Neuronal stem cell (in vitro differentiated cells): Measurements from ENCODE around the gene LOXL1.
A peak's percentile ranks its signal among the peaks of the same experiment; 100 is the strongest.

Source experiments
- DNase-seq: peaks from one replicate; pipeline ENCODE4 v3.0.0-alpha.2; 2013; ENCODE audit warnings: low spot score
- H2AFZ ChIP-seq: one replicate; pipeline ENCODE4 v1.6.1; 2013; ENCODE audit warnings: mild to moderate bottlenecking, low read length, inconsistent platforms
- H2AK5ac ChIP-seq: 2 replicates; pipeline ENCODE4 v1.6.1; 2013; ENCODE audit warnings: low read depth, mild to moderate bottlenecking, inconsistent platforms, low read length, moderate library complexity, mixed read lengths
- H2BK120ac ChIP-seq: 2 replicates; pipeline ENCODE4 v1.6.1; 2013; ENCODE audit warnings: low read depth, mild to moderate bottlenecking, inconsistent platforms, low read length, moderate library complexity, mixed read lengths
- H2BK12ac ChIP-seq: one replicate; pipeline ENCODE4 v1.6.1; 2013; ENCODE audit warnings: low read length, inconsistent platforms
- H2BK15ac ChIP-seq: 2 replicates; pipeline ENCODE4 v1.6.1; 2013; ENCODE audit warnings: mild to moderate bottlenecking, low read length, inconsistent platforms, mixed read lengths
- H2BK5ac ChIP-seq: one replicate; pipeline ENCODE4 v1.6.1; 2013; ENCODE audit warnings: inconsistent platforms, mild to moderate bottlenecking, low read length, moderate library complexity
- H3K14ac ChIP-seq: one replicate; pipeline ENCODE4 v1.6.1; 2013; ENCODE audit warnings: low read length, inconsistent platforms
- H3K18ac ChIP-seq: 2 replicates; pipeline ENCODE4 v1.6.1; 2013; ENCODE audit warnings: low read length, inconsistent platforms
- H3K23ac ChIP-seq: 2 replicates; pipeline ENCODE4 v1.6.1; 2013; ENCODE audit warnings: low read depth, mild to moderate bottlenecking, mixed read lengths, low read length, inconsistent platforms; ENCODE audit not compliant: poor library complexity
- H3K27ac ChIP-seq: replicated peaks from 3 replicates; pipeline ENCODE4 v1.5.1; 2013; ENCODE audit warnings: low read length, inconsistent platforms
- H3K27me3 ChIP-seq, 3 experiments: 2 replicates each; pipeline ENCODE4 v1.6.1; 2013; ENCODE audit warnings: low read length in 3 of 3, mild to moderate bottlenecking in 2 of 3, inconsistent platforms in 1 of 3, low read depth in 1 of 3, mixed read lengths in 1 of 3, moderate library complexity in 1 of 3; ENCODE audit not compliant: control insufficient read depth in 3 of 3, insufficient read depth in 3 of 3
- H3K36me3 ChIP-seq, 2 donors: replicated peaks in 1 of 2; 2 replicates each; pipeline ENCODE4 v1.6.1; 2013; ENCODE audit warnings: low read length in 2 of 2; ENCODE audit not compliant: control insufficient read depth in 2 of 2, insufficient read depth in 2 of 2
- H3K4ac ChIP-seq: 2 replicates; pipeline ENCODE4 v1.6.1; 2013; ENCODE audit warnings: inconsistent platforms, mild to moderate bottlenecking, low read length, moderate library complexity
- H3K4me1 ChIP-seq, 2 donors: 1 replicate in 1 of 2; 2 replicates in 1 of 2; pipeline ENCODE4 v1.6.1; 2013; ENCODE audit warnings: low read length in 2 of 2, low read depth in 1 of 2; ENCODE audit not compliant: control insufficient read depth in 2 of 2, insufficient read depth in 1 of 2
- H3K4me2 ChIP-seq: one replicate; pipeline ENCODE4 v1.6.1; 2013; ENCODE audit warnings: mild to moderate bottlenecking, low read length, inconsistent platforms; ENCODE audit not compliant: insufficient read depth, poor library complexity, severe bottlenecking
- H3K4me3 ChIP-seq, 2 donors: 2 replicates each; pipeline ENCODE4 v1.5.1; 2013; ENCODE audit warnings: low read length in 2 of 2, mild to moderate bottlenecking in 2 of 2, inconsistent platforms in 1 of 2, moderate library complexity in 1 of 2
- H3K79me1 ChIP-seq: one replicate; pipeline ENCODE4 v1.6.1; 2013; ENCODE audit warnings: low read depth, mild to moderate bottlenecking, inconsistent platforms, low read length, moderate library complexity
- H3K9ac ChIP-seq: one replicate; pipeline ENCODE4 v1.6.1; 2013; ENCODE audit warnings: mild to moderate bottlenecking, low read depth, low read length, inconsistent platforms; ENCODE audit not compliant: poor library complexity
- H3K9me3 ChIP-seq, 2 donors: replicated peaks in 1 of 2; 2 replicates each; pipeline versions ENCODE3 to v1.6.1; 2013; ENCODE audit warnings: low read length in 2 of 2, mild to moderate bottlenecking in 2 of 2, inconsistent platforms in 1 of 2, low read depth in 1 of 2, mixed read lengths in 1 of 2, moderate library complexity in 1 of 2; ENCODE audit not compliant: control insufficient read depth in 2 of 2, insufficient read depth in 1 of 2
- H4K8ac ChIP-seq: one replicate; pipeline ENCODE4 v1.6.1; 2013; ENCODE audit warnings: low read depth, mild to moderate bottlenecking, inconsistent platforms, low read length, moderate library complexity
- H4K91ac ChIP-seq: one replicate; pipeline ENCODE4 v1.6.1; 2013; ENCODE audit warnings: low read length, low read depth, mild to moderate bottlenecking, inconsistent platforms; ENCODE audit not compliant: poor library complexity
- WGBS, 2 donors: extraction: QIAGEN DNeasy Blood & Tissue Kit; methylation state at CpG; one replicate each; pipeline ENCODE4 v1.1.7; 2013; ENCODE audit warnings: missing lambda C conversion rate in 2 of 2, mixed read lengths in 1 of 2; ENCODE audit not compliant: insufficient read length in 2 of 2, insufficient replicate concordance in 1 of 2; ENCODE audit errors: extremely low coverage in 2 of 2; 5-methylcytosine and 5-hydroxymethylcytosine counted together

LOXL1 gene

GRCh38 chr15:73923488-73924164 is 2.6 kb upstream of the LOXL1 start:
- peak overlapping the region; percentile 13 for H2AK5ac ChIP-seq
- H3K4ac ChIP-seq: no peak overlapping the region
- H3K36me3 ChIP-seq: no peaks in the 10 kb centered on the region
- H3K18ac ChIP-seq: no peak overlapping the region
- DNase-seq: no peak
- H2BK120ac ChIP-seq: no peak overlapping the region
- H2BK12ac ChIP-seq: no peak overlapping the region
- H3K27ac ChIP-seq: no peak overlapping the region
- H3K4me3 ChIP-seq: no peak overlapping the region
- peak overlapping the region; percentile 94 for H2AFZ ChIP-seq
- peak overlapping the region; percentile 7 for H2BK5ac ChIP-seq
- no peak overlapping the region for H4K91ac ChIP-seq
- H3K27me3 ChIP-seq: peaks cover 0 to 12% (median 2%) of the 10 kb centered on the region in 3 experiments
- no peak overlapping the region for H4K8ac ChIP-seq
- H3K79me1 ChIP-seq: peaks cover 6% of the 10 kb centered on the region
- peaks cover 42% of the 10 kb centered on the region in 2 donors for H3K4me1 ChIP-seq
- H3K14ac ChIP-seq: no peak overlapping the region
- no peak overlapping the region for H3K23ac ChIP-seq
- H3K9ac ChIP-seq: no peak overlapping the region
- peaks cover 0 to 3% of the 10 kb centered on the region in 2 donors for H3K9me3 ChIP-seq
- no CpG with 5 or more reads among the region's 6 CpGs for WGBS, 2 donors
- no peak overlapping the region for H3K4me2 ChIP-seq
- H2BK15ac ChIP-seq: no peak overlapping the region

DNA sequence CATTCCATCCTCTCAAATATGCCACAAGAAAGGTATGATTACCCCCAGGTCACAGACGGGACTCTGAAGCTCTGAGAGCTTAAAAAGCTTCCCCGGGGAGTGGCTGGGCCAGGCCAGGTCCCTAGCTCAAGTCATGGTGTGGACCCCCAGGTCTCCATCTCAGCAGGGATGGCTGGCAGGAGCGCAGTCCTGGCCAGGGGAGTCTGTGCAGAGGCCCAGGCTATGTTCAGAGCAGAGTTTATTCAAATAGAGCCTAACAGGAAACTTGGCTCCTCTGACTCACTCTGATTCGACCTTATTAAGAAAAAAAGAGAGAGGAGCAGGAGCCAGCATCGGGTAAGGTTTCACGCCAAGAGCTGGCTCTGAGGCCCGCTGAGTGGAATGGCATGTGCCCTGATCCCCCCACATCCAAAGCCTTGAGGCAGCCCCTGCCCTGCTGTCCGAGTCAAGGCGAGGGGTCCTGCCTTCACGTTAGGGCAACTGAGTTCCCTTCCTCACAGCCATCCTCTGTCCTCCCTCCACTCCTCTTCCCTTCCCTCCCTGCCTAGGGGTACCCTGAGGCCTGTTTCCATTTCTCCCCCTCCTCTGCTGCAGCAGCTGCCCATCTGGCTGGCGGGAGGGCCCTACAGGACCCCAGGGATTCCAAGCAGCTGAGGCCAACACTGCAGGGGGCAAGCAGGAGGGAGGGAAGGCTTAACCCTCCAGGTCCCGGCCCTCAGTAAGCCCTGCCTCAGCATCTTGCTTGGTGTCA is 1.9 kb upstream of the LOXL1 start:
- H3K79me1 ChIP-seq: peaks cover 6% of the 10 kb centered on the region
- H3K14ac ChIP-seq: no peak overlapping the region
- H3K36me3 ChIP-seq: no peaks in the 10 kb centered on the region
- peak overlapping the region; percentile 83 for H3K9ac ChIP-seq
- no peak overlapping the region for H3K4me2 ChIP-seq
- H3K27me3 ChIP-seq: peaks cover 0 to 12% (median 2%) of the 10 kb centered on the region in 3 experiments
- no CpG with 5 or more reads among the region's 12 CpGs for WGBS, 2 donors
- H2AK5ac ChIP-seq: peak overlapping the region; percentile 96
- peak overlapping the region; percentile 93 for H3K18ac ChIP-seq
- peaks cover 48% of the 10 kb centered on the region in 2 donors for H3K4me1 ChIP-seq
- H4K8ac ChIP-seq: peak overlapping the region; percentile 44
- DNase-seq: no peak
- H2AFZ ChIP-seq: peak overlapping the region; percentile 94
- peak overlapping the region; percentile 68 for H2BK15ac ChIP-seq
- H2BK120ac ChIP-seq: peak overlapping the region; percentile 62
- no peak overlapping the region for H3K4me3 ChIP-seq
- H3K23ac ChIP-seq: peak overlapping the region; percentile 77
- H2BK12ac ChIP-seq: peak overlapping the region; percentile 88
- no peak overlapping the region for H3K27ac ChIP-seq
- H4K91ac ChIP-seq: no peak overlapping the region
- H2BK5ac ChIP-seq: peak overlapping the region; percentile 7
- no peak overlapping the region for H3K4ac ChIP-seq
- H3K9me3 ChIP-seq: no peaks in the 10 kb centered on the region

- peak overlapping the region; percentile 41 for H2BK12ac ChIP-seq
- H3K27me3 ChIP-seq: peaks cover 0 to 12% (median 2%) of the 10 kb centered on the region in 3 experiments
- no peak overlapping the region for H2AK5ac ChIP-seq
- no peaks in the 10 kb centered on the region for H3K36me3 ChIP-seq
- peak overlapping the region; percentile 97 for H2AFZ ChIP-seq
- H3K4me3 ChIP-seq: peak overlapping the region in 1 of 2 donors; percentile 82
- no peaks in the 10 kb centered on the region for H3K9me3 ChIP-seq
- no peak overlapping the region for H4K91ac ChIP-seq
- H3K14ac ChIP-seq: no peak overlapping the region
- WGBS, 2 donors: no CpG with 5 or more reads among the region's 8 CpGs
- H3K4me2 ChIP-seq: peak overlapping the region; percentile 94
- no peak for DNase-seq
- H2BK120ac ChIP-seq: no peak overlapping the region
- no peak overlapping the region for H3K27ac ChIP-seq
- H2BK5ac ChIP-seq: peak overlapping the region; percentile 4
- H2BK15ac ChIP-seq: no peak overlapping the region
- no peak overlapping the region for H3K9ac ChIP-seq
- H3K4me1 ChIP-seq: peaks cover 48 to 49% of the 10 kb centered on the region in 2 donors
- H3K23ac ChIP-seq: no peak overlapping the region
- H3K4ac ChIP-seq: no peak overlapping the region
- peak overlapping the region; percentile 12 for H3K18ac ChIP-seq
- H4K8ac ChIP-seq: no peak overlapping the region
- H3K79me1 ChIP-seq: peaks cover 6% of the 10 kb centered on the region
Observed at GRCh38 chr15:73925848-73926218, 429 bp upstream of the LOXL1 start.

GRCh38 chr15:73927003-73927475 is 777 bp downstream of the LOXL1 start:
- Histone ChIP-seq H3K9ac (peak overlapping the region; percentile 93), H2BK5ac (peak overlapping the region; percentile 91), H3K4me1 (peaks cover 47 to 48% of the 10 kb centered on the region in 2 donors), H2AFZ (peak overlapping the region; percentile 97), H3K9me3 (no peaks in the 10 kb centered on the region), H3K14ac (peak overlapping the region; percentile 97), H2AK5ac (peak overlapping the region; percentile 52), H3K27ac (no peak overlapping the region), H2BK15ac (peak overlapping the region; percentile 94), H2BK120ac (peak overlapping the region; percentile 53), H3K4me2 (peak overlapping the region; percentile 94), H3K23ac (peak overlapping the region; percentile 86), H4K8ac (no peak overlapping the region), H3K4ac (no peak overlapping the region), H3K4me3 (peak overlapping the region; percentile 82 to 86), H3K27me3 (peaks cover 0 to 12% (median 2%) of the 10 kb centered on the region in 3 experiments), H3K36me3 (no peaks in the 10 kb centered on the region), H2BK12ac (peak overlapping the region; percentile 91), H3K18ac (peak overlapping the region; percentile 99), H4K91ac (no peak overlapping the region), H3K79me1 (peaks cover 6% of the 10 kb centered on the region)
- no CpG with 5 or more reads among the region's 65 CpGs for WGBS, 2 donors
- DNase-seq: no peak
